Stimulated activated memory B cell treated with anti-CD40 and anti-IgM and Interleukin-4, amounts not matched to agents 10 μg/mL and 1 μg/mL and 100 μg/mL, for 72 hours (primary cell): Measurements from ENCODE around the gene GLIS1.

Experiments used
- ATAC-seq: fragments of 150-1000 bp; cut with Tn5 transposase; 2 replicates; pipeline ENCODE4 v1.10.0; 2021
- H3K27ac Mint-ChIP-seq: one replicate; pipeline ENCODE4 v1.8.0; 2022; ENCODE audit warnings: mild to moderate bottlenecking, mixed read lengths
- H3K27me3 Mint-ChIP-seq: one replicate; pipeline ENCODE4 v1.8.0; 2022; ENCODE audit warnings: mixed read lengths
- H3K36me3 Mint-ChIP-seq: one replicate; pipeline ENCODE4 v1.8.0; 2022; ENCODE audit warnings: mixed read lengths
- H3K4me1 Mint-ChIP-seq: one replicate; pipeline ENCODE4 v1.8.0; 2022; ENCODE audit warnings: mixed read lengths
- H3K4me3 Mint-ChIP-seq: one replicate; pipeline ENCODE4 v1.8.0; 2022; ENCODE audit warnings: mild to moderate bottlenecking, moderate library complexity, mixed read lengths
- H3K9me3 Mint-ChIP-seq: one replicate; pipeline ENCODE4 v1.8.0; 2022; ENCODE audit warnings: mixed read lengths

The GLIS1 gene

DNA sequence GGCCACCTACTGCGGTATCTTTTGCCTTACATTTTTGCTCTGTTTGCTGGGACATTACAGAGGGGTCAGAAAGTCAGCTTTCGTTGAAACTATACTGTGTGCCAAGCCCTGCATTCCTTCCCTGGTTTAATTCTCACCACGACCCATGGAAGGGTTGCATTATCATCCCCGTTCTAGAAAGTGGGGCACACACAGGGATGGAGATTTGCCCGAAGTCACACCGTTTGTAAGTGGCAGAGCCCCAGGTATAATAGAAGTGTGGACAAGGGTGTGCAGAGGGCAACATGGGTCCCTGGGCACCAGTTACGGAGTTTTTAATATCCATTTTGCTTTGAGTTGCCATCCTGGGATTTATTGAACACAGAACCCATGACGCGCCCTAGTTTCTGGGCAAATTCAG lies 268.0 kb downstream of the GLIS1 start:
- no peaks in the 10 kb centered on the region for H3K9me3 Mint-ChIP-seq
- ATAC-seq = no peak
- H3K4me1 Mint-ChIP-seq = no peaks in the 10 kb centered on the region
- H3K27ac Mint-ChIP-seq = no peak overlapping the region
- no peaks in the 10 kb centered on the region for H3K36me3 Mint-ChIP-seq
- no peak overlapping the region for H3K4me3 Mint-ChIP-seq
- peaks cover 16% of the 10 kb centered on the region for H3K27me3 Mint-ChIP-seq

DNA sequence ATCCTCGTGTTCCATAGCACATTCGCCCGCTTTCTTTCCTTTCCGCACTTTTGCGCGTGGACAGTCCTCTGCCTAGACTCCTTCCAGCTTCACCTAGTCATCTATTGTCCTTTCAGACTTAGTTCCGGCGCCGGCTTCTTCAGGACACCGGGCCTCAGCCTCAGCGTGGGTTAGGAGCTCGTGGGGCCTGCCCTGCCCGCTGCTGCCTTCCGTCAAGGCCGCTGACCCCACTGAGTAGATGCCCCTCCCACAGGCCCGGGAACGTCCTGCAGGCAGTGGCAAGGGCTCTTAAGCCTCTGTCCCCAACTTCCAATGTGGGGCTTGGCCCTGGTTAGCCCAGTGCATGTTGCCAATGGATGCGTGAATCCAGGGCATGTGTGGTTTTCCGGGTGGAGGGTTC lies 268.4 kb downstream of the GLIS1 start:
- no peak overlapping the region for H3K27ac Mint-ChIP-seq
- H3K4me3 Mint-ChIP-seq = no peak overlapping the region
- H3K9me3 Mint-ChIP-seq = no peaks in the 10 kb centered on the region
- no peaks in the 10 kb centered on the region for H3K4me1 Mint-ChIP-seq
- peaks cover 13% of the 10 kb centered on the region for H3K27me3 Mint-ChIP-seq
- no peaks in the 10 kb centered on the region for H3K36me3 Mint-ChIP-seq
- no peak for ATAC-seq

DNA sequence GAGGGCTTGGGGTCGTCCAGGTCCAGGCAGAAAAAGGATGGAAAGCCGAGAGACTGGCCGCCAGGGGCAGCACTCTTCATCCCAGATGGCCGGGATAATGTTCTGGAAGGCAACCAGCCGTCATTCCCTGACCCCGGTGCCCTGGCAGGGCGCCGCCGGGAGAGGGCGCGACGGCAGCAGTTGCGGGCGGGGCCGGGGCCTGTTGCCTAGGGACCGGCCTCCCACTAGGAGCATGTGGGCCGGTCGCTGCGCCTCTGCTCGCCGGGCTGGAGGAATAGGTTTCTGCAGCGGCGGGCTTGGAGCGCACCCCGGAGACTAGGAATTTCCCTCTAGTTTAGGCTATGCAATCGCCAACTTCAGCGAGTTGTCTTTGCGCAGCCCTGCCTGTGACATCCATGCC lies 268.8 kb downstream of the GLIS1 start:
- no peak overlapping the region for H3K4me3 Mint-ChIP-seq

DNA sequence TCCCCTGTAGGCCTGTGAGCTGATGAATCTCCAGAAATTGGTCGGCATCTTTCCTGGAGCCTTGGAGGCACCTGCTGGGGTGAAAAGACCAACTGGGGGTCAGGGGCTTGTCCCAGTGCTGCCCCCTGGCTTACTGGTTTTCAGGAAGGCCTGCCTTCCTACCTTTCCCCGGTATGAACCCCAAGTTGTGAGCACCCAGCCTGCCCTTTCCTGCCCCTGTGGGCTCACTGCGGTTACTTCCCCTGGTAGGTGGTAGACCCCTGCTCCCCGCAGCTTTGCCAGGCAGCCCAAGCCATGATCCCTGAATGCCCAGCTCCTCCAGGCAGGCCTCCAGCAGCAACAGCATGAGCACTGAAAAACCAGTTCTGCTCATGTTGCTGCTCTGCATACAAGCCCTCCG lies 269.6 kb downstream of the GLIS1 start:
- H3K27ac Mint-ChIP-seq = no peak overlapping the region
- H3K36me3 Mint-ChIP-seq = no peaks in the 10 kb centered on the region
- no peaks in the 10 kb centered on the region for H3K4me1 Mint-ChIP-seq
- H3K27me3 Mint-ChIP-seq = peaks cover 13% of the 10 kb centered on the region
- H3K4me3 Mint-ChIP-seq = no peak overlapping the region
- no peaks in the 10 kb centered on the region for H3K9me3 Mint-ChIP-seq
- no peak for ATAC-seq

More for the DNA sequence above, 268.8 kb downstream of the GLIS1 start:
- Mint-ChIP-seq H3K9me3 (no peaks in the 10 kb centered on the region), H3K27me3 (peaks cover 13% of the 10 kb centered on the region), H3K36me3 (no peaks in the 10 kb centered on the region), H3K27ac (no peak overlapping the region), H3K4me1 (no peaks in the 10 kb centered on the region)
- no peak for ATAC-seq

DNA sequence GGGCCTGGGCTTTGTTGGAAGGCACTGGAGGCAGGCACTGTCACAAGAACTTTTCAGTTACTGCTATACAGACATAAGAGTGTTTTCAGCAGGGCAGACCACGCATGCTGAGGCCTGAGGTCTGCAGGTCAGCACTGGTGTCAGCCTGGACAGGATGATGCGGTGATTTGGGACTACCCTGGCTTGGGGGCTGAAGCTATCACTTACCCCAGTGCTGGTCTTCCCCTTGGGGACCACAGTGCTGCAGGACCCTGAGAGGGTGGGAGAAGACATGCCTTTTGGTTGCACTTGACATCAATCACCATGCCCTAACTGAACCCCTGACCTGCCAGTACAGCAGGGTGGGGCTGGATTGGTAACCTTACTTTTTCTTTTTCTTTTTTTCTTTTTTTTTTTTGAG lies 270.6 kb downstream of the GLIS1 start:
- Mint-ChIP-seq H3K9me3 (no peaks in the 10 kb centered on the region), H3K36me3 (no peaks in the 10 kb centered on the region), H3K4me3 (no peak overlapping the region), H3K27me3 (peaks cover 13% of the 10 kb centered on the region), H3K27ac (no peak overlapping the region), H3K4me1 (no peaks in the 10 kb centered on the region)
- ATAC-seq = no peak

DNA sequence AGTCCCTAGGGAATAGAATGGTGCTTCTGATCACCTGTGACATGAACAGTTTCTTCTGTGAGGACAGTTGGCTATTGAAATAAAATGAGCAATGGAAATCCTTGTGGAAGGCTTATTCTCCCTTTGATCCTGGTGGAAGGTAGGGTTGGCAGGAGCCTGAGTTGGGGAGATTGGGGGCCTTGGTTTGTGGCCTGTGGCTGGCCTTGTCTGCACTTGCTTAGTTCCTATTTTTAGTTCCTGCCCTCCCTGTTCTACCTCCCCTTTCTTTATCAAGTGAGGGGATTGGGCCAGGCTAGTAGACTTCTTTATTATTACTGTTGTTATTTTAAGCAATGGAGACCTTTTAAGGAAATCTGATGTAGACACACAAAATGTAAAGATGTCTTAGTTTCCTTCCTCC lies 271.6 kb downstream of the GLIS1 start:
- Mint-ChIP-seq H3K27me3 (peaks cover 13% of the 10 kb centered on the region), H3K9me3 (no peaks in the 10 kb centered on the region), H3K27ac (no peak overlapping the region), H3K36me3 (no peaks in the 10 kb centered on the region), H3K4me1 (no peaks in the 10 kb centered on the region), H3K4me3 (no peak overlapping the region)
- no peak for ATAC-seq

DNA sequence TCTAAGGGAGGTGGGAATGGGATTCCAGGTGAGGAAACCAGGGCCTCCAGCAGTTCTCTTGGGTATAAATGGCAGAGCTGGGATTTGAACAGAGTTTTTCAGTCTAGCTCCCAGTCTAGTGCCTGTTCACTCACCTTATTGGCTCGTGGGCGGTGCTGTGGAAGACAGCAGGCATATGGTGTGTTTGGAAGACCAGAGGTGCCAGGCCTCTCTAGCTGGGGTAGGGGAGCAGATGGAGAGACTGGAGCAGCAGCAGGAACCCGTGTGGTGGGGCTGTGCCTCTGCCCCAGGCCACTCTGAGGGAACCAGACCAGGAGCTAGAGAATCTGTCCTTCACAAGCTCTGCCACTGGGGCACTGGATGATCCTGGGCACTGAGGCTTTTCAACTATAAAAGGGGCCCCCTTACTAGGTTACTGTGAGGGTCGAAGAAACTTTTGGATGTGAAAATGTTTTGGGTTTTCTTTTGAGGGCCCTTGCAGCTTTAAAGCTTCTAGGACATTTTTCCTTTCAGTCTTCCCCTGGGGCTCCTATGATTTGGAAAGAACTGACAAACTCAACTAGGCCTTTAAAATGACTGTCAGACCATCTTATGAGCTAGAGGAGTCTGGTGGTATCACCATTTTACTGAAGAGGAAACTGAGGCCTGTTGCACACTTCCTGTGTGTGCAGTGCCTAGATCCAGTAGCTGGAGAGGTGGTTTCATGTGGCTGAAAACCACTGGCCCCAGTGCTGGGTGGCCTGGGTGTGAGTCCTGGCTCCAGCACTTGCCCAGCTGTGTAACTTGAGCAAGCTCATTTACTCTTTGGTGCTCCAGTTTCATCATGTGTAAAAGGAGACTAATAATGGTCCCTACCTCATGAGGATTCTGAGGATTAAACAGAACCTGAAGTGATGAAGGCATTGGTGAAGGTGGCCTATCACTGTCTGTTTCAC lies 273.7 kb downstream of the GLIS1 start:
- Mint-ChIP-seq H3K4me1 (no peaks in the 10 kb centered on the region), H3K9me3 (no peaks in the 10 kb centered on the region), H3K27ac (no peak overlapping the region), H3K27me3 (peaks cover 1% of the 10 kb centered on the region), H3K4me3 (no peak overlapping the region), H3K36me3 (no peaks in the 10 kb centered on the region)
- no peak for ATAC-seq

DNA sequence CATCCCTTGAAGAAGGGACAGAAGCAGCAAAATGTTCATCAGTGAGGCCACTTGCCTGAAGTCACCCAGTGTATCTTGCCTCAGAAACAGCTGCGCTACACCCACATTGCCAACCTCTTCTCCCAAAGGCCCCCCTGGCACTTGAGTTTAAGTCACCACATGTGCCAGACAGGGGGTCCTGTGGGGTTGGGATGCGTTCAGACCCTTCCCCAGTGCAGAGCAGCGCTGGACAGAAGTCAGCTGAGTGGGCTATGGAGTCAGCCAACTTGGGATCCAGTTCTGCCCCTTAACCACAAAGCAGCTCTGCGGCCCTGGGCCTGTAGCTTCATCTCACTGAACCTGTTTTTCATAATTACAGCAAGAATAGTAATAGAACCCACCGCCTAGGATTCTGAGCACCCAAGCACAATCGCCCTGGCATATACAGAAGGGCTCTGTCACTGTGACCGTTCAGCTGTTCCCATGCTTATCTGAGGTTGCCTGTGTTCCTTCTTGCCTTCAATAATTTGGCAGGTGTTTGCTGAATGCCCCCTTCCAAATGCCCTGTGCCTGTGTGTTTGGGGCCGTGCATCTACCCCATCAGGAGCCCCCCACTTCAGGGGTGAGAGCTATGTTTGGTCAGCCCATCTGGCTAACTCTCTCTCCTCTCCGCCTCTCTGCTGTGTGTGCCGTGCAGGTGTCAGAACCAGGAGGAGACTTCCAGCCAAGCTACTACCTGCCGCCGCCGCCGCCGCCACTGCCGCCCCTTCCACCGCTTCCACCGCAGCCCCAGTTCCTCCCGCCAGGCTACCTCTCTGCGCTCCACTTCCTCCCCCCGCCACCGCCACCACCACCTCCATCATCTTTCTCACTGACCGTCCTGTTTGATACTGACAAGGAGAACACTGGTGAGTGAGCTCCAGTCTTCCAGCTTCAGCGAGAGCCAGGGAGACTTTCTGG lies 274.7 kb downstream of the GLIS1 start:
- no peak for ATAC-seq
- H3K27ac Mint-ChIP-seq = no peak overlapping the region
- H3K9me3 Mint-ChIP-seq = no peaks in the 10 kb centered on the region

DNA sequence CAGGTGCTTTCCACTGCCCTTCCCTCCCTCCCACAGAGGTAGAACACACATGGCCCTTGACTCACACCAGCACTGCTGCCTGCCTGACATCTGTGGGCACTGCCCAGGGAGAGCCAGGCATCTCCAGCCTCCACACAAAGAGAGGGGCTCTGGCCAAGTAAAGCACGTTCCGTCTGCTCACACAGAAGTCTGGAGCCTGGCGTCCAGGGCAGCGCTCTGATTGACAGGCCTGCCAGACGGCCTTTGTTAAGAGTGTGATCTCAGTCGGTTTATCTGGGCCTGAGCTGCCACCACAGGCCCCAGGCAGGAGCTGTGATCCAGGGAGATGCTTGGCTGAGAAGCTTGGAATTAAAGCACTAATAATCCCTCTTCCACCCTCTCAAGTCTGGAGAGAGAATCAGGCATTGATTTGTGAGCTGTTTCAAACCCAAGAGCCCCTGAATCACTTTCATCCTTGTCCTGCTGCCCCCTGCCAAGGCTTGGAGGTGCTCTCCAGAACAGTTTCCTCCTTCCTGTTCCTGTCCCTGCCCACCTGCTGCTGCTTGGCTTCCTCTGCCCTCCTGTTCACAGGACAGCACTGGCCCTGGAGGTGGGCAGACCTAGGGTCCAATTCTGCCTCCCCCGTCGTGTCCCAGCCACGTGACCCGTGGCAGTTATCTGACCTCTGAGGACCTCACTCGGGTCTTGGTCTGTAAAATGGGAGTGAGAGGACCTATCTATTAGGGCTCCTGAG lies 276.0 kb downstream of the GLIS1 start:
- no peak overlapping the region for H3K27ac Mint-ChIP-seq
- no peaks in the 10 kb centered on the region for H3K27me3 Mint-ChIP-seq
- H3K36me3 Mint-ChIP-seq = no peaks in the 10 kb centered on the region
- H3K4me3 Mint-ChIP-seq = no peak overlapping the region
- H3K4me1 Mint-ChIP-seq = no peaks in the 10 kb centered on the region
- no peak for ATAC-seq
- H3K9me3 Mint-ChIP-seq = no peaks in the 10 kb centered on the region

More for the DNA sequence above, 274.7 kb downstream of the GLIS1 start:
- Mint-ChIP-seq H3K27me3 (no peaks in the 10 kb centered on the region), H3K4me3 (no peak overlapping the region), H3K4me1 (no peaks in the 10 kb centered on the region), H3K36me3 (no peaks in the 10 kb centered on the region)

DNA sequence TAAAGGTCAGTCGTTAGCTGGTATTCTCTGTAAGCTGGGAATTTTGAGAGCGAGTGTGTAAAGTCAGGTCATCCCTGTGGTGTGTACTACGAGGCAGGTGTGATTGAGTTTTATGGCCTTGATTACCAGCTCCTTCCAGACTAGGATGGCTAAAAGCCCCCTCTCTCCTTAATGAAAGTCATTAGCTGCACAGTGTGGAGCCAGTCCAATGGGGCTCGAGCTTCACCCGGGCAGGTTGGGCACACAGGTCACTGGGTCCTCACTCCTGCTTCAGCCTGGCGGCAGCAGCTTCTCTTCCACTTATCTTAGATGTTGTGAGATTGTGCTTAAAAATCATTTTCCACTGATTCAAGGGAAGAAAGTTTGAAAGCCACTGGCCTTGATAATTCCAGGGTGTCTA lies 276.8 kb downstream of the GLIS1 start:
- no peaks in the 10 kb centered on the region for H3K9me3 Mint-ChIP-seq
- ATAC-seq = no peak
- H3K27ac Mint-ChIP-seq = no peak overlapping the region
- H3K4me3 Mint-ChIP-seq = no peak overlapping the region
- no peaks in the 10 kb centered on the region for H3K36me3 Mint-ChIP-seq
- no peaks in the 10 kb centered on the region for H3K27me3 Mint-ChIP-seq
- no peaks in the 10 kb centered on the region for H3K4me1 Mint-ChIP-seq

DNA sequence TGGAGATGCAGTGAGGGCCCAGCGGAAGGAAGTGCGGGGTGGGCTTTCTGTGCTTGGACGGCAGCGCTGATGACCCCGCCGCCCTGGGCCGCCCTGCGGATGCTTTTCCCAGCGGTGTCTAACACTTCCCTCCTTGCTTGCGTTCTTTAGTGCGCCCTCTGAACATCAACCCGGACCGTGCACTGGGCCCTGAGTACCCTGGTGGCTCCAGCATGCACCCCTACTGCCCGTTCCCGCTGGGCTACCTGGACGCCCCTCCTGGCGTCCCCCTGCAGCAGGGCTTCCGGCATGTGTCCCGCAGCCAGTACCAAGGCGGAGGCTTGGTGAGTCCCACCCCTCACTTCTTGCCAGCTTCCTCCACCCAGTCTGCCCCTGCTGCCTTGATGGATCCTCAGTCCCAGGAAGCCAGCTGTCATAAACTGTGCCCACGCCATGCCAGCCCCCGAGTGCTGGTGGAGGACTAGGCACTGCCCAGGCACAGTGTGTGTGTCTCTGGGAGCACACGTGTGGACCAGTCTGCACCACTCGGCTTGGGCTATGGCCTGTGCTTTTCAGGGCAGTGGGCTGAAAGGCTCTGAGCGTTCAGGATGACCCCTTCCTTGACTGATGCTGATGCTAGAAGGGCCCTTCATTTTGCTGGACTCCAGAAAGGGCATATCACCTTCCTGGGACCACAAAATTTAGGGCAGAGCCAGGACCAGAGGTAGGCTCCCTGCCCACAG lies 277.5 kb downstream of the GLIS1 start:
- Mint-ChIP-seq H3K4me3 (no peak overlapping the region), H3K9me3 (no peaks in the 10 kb centered on the region), H3K4me1 (no peaks in the 10 kb centered on the region), H3K36me3 (no peaks in the 10 kb centered on the region), H3K27me3 (no peaks in the 10 kb centered on the region), H3K27ac (no peak overlapping the region)
- peak; percentile 5 for ATAC-seq

DNA sequence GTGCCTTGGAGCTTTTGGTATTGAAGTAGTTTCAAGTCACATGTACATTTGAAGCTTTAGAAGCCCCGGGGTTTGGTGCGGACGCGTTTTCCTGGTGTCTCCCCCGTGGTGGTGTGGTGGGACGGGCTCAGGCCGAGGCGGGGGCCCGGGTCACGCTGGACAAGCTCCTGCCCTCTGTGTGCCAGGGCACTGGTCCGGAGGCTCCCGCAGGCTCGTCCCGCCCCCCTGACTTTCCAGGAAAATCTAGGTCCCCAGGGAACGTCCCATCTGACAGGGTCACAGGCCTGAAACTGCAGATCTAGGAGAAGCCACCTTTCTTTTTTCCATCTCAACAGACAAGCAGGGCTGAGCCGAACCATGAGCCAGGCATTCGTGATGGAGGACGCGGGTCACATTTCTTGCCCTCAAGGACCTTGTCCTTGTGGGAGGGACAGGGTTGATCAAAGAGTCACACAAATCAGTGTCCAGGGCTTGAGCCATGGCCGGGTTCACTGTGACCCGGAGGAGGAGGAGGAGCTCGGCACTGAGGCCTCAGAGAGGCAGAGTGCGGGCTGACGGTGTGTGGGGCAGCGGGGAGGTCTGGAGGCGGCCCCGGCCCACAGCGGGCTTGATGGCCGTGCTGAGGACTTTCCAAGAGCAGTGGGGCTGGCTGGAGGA lies 278.2 kb downstream of the GLIS1 start:
- no peaks in the 10 kb centered on the region for H3K4me1 Mint-ChIP-seq
- no peaks in the 10 kb centered on the region for H3K36me3 Mint-ChIP-seq
- no peak for ATAC-seq
- H3K4me3 Mint-ChIP-seq = no peak overlapping the region
- H3K9me3 Mint-ChIP-seq = no peaks in the 10 kb centered on the region
- H3K27ac Mint-ChIP-seq = no peak overlapping the region
- no peaks in the 10 kb centered on the region for H3K27me3 Mint-ChIP-seq

DNA sequence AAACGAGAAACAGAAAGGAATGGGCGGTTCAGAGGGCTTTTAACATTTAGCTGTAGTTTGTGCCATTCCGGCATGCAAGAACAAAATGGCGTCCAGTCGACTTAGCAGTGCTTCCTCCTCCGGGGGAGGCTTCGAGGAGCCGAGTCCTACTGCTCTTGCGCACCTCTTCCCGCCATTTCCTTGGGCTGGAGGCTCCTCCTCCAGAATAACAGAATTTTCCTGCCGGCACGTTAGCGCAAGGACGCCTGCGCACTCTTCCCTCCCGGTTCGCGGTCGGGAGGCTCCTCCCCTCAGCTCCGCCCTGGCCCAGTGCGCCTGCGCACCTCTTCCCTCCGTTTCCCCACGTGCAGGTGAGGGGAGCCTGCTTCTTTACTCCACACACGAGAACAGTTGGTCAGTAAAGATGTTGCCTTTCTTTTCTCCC lies 278.7 kb downstream of the GLIS1 start:
- Mint-ChIP-seq H3K4me3 (no peak overlapping the region), H3K36me3 (no peaks in the 10 kb centered on the region), H3K4me1 (no peaks in the 10 kb centered on the region), H3K27ac (no peak overlapping the region), H3K27me3 (no peaks in the 10 kb centered on the region), H3K9me3 (no peaks in the 10 kb centered on the region)
- ATAC-seq = no peak
